ENCODE measurements around the gene FRMD1.

Gene FRMD1

GRCh38 chr6:168012431-168013249 lies 66.4 kb downstream of the FRMD1 start:
- Histone ChIP-seq H3K27ac (ENCODE audit: extremely low read depth, low read depth, low read length) (no peak overlapping the region), H3K4me1 (ENCODE audit: control insufficient read depth, insufficient read depth, low read length) (peaks cover 3% of the 10 kb centered on the region; the same call in 1 of the 2 replicates), H3K9me3 (ENCODE audit: control insufficient read depth, insufficient read depth, low read depth, low read length) (no peaks in the 10 kb centered on the region), H3K36me3 (ENCODE audit: control insufficient read depth in 2 of 2, insufficient read depth in 1 of 2, low read length in 2 of 2) (no peaks in the 10 kb centered on the region), H3K4me3 (ENCODE audit: low read depth, low read length) (no peak overlapping the region)
- POLR2A ChIA-PET: no interaction called here
- CTCF ChIA-PET: interaction anchor here (0.6 to 1.0 kb wide), 3 partner anchors 59 to 355 kb away, joined by 3 to 4 read pairs (median 3); no protein-coding TSS in a partner anchor
- TF ChIP-seq ZNF391 (tag by site-specific recombination; IDR thresholded peaks at IDR 0.05; ENCODE audit: borderline replicate concordance, low read depth) (no peak), ZNF518A (tag by site-specific recombination; conservative IDR thresholded peaks at IDR 0.05; ENCODE audit: low read depth) (no peak), ZNF514 (tag by site-specific recombination; IDR thresholded peaks at IDR 0.05) (no peak), HOXC10 (CRISPR knock-in tag; IDR thresholded peaks at IDR 0.05) (no peak), ZNF488 (tag by site-specific recombination; IDR thresholded peaks at IDR 0.05) (no peak), SCRT2 (tag by site-specific recombination; IDR thresholded peaks at IDR 0.05) (no peak), ZNF292 (tag by site-specific recombination; IDR thresholded peaks at IDR 0.05; ENCODE audit: borderline replicate concordance, low read depth) (no peak), RBAK (tag by site-specific recombination; IDR thresholded peaks at IDR 0.05) (no peak), ZNF214 (tag by site-specific recombination; IDR thresholded peaks at IDR 0.05; ENCODE audit: borderline replicate concordance) (no peak)
- TF ChIP-seq, protein P1, sequence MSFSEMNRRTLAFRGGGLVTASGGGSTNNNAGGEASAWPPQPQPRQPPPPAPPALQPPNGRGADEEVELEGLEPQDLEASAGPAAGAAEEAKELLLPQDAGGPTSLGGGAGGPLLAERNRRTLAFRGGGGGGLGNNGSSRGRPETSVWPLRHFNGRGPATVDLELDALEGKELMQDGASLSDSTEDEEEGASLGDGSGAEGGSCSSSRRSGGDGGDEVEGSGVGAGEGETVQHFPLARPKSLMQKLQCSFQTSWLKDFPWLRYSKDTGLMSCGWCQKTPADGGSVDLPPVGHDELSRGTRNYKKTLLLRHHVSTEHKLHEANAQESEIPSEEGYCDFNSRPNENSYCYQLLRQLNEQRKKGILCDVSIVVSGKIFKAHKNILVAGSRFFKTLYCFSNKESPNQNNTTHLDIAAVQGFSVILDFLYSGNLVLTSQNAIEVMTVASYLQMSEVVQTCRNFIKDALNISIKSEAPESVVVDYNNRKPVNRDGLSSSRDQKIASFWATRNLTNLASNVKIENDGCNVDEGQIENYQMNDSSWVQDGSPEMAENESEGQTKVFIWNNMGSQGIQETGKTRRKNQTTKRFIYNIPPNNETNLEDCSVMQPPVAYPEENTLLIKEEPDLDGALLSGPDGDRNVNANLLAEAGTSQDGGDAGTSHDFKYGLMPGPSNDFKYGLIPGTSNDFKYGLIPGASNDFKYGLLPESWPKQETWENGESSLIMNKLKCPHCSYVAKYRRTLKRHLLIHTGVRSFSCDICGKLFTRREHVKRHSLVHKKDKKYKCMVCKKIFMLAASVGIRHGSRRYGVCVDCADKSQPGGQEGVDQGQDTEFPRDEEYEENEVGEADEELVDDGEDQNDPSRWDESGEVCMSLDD (tag by site-specific recombination; IDR thresholded peaks at IDR 0.05): no peak
- TF ChIP-seq, protein P2, sequence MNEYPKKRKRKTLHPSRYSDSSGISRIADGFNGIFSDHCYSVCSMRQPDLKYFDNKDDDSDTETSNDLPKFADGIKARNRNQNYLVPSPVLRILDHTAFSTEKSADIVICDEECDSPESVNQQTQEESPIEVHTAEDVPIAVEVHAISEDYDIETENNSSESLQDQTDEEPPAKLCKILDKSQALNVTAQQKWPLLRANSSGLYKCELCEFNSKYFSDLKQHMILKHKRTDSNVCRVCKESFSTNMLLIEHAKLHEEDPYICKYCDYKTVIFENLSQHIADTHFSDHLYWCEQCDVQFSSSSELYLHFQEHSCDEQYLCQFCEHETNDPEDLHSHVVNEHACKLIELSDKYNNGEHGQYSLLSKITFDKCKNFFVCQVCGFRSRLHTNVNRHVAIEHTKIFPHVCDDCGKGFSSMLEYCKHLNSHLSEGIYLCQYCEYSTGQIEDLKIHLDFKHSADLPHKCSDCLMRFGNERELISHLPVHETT (tag by site-specific recombination; IDR thresholded peaks at IDR 0.05): no peak
- TF ChIP-seq, protein P3, sequence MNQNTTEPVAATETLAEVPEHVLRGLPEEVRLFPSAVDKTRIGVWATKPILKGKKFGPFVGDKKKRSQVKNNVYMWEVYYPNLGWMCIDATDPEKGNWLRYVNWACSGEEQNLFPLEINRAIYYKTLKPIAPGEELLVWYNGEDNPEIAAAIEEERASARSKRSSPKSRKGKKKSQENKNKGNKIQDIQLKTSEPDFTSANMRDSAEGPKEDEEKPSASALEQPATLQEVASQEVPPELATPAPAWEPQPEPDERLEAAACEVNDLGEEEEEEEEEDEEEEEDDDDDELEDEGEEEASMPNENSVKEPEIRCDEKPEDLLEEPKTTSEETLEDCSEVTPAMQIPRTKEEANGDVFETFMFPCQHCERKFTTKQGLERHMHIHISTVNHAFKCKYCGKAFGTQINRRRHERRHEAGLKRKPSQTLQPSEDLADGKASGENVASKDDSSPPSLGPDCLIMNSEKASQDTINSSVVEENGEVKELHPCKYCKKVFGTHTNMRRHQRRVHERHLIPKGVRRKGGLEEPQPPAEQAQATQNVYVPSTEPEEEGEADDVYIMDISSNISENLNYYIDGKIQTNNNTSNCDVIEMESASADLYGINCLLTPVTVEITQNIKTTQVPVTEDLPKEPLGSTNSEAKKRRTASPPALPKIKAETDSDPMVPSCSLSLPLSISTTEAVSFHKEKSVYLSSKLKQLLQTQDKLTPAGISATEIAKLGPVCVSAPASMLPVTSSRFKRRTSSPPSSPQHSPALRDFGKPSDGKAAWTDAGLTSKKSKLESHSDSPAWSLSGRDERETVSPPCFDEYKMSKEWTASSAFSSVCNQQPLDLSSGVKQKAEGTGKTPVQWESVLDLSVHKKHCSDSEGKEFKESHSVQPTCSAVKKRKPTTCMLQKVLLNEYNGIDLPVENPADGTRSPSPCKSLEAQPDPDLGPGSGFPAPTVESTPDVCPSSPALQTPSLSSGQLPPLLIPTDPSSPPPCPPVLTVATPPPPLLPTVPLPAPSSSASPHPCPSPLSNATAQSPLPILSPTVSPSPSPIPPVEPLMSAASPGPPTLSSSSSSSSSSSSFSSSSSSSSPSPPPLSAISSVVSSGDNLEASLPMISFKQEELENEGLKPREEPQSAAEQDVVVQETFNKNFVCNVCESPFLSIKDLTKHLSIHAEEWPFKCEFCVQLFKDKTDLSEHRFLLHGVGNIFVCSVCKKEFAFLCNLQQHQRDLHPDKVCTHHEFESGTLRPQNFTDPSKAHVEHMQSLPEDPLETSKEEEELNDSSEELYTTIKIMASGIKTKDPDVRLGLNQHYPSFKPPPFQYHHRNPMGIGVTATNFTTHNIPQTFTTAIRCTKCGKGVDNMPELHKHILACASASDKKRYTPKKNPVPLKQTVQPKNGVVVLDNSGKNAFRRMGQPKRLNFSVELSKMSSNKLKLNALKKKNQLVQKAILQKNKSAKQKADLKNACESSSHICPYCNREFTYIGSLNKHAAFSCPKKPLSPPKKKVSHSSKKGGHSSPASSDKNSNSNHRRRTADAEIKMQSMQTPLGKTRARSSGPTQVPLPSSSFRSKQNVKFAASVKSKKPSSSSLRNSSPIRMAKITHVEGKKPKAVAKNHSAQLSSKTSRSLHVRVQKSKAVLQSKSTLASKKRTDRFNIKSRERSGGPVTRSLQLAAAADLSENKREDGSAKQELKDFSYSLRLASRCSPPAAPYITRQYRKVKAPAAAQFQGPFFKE (tag by site-specific recombination; IDR thresholded peaks at IDR 0.05; ENCODE audit: borderline replicate concordance): no peak
- TF ChIP-seq, protein P4, sequence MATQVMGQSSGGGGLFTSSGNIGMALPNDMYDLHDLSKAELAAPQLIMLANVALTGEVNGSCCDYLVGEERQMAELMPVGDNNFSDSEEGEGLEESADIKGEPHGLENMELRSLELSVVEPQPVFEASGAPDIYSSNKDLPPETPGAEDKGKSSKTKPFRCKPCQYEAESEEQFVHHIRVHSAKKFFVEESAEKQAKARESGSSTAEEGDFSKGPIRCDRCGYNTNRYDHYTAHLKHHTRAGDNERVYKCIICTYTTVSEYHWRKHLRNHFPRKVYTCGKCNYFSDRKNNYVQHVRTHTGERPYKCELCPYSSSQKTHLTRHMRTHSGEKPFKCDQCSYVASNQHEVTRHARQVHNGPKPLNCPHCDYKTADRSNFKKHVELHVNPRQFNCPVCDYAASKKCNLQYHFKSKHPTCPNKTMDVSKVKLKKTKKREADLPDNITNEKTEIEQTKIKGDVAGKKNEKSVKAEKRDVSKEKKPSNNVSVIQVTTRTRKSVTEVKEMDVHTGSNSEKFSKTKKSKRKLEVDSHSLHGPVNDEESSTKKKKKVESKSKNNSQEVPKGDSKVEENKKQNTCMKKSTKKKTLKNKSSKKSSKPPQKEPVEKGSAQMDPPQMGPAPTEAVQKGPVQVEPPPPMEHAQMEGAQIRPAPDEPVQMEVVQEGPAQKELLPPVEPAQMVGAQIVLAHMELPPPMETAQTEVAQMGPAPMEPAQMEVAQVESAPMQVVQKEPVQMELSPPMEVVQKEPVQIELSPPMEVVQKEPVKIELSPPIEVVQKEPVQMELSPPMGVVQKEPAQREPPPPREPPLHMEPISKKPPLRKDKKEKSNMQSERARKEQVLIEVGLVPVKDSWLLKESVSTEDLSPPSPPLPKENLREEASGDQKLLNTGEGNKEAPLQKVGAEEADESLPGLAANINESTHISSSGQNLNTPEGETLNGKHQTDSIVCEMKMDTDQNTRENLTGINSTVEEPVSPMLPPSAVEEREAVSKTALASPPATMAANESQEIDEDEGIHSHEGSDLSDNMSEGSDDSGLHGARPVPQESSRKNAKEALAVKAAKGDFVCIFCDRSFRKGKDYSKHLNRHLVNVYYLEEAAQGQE (tag by site-specific recombination; IDR thresholded peaks at IDR 0.05): no peak
